Esophagus (tissue), 2 donors: ENCODE data around the gene GPRC5A. TPM values are rescaled to one million over a fixed set of nuclear protein-coding genes. Genes with fewer than 3 reads are reported as not detected.

ENCODE experiments used
- H3K27ac ChIP-seq, 2 donors: one replicate each; pipeline ENCODE4 v1.5.1; 2013; ENCODE audit warnings: low read depth in 2 of 2, mild to moderate bottlenecking in 2 of 2, inconsistent platforms in 1 of 2, low read length in 1 of 2, moderate library complexity in 1 of 2
- H3K27me3 ChIP-seq, 2 donors: one replicate each; pipeline ENCODE4 v1.6.1; 2013; ENCODE audit warnings: low read length in 2 of 2, control low read depth in 1 of 2, mild to moderate bottlenecking in 1 of 2; ENCODE audit not compliant: insufficient read depth in 2 of 2, control insufficient read depth in 1 of 2
- H3K36me3 ChIP-seq, 2 donors: one replicate each; pipeline ENCODE4 v1.6.1; 2013; ENCODE audit warnings: low read length in 1 of 2; ENCODE audit not compliant: control insufficient read depth in 2 of 2, insufficient read depth in 2 of 2
- H3K4me1 ChIP-seq, 2 donors: one replicate each; pipeline ENCODE4 v1.6.1; 2013; ENCODE audit warnings: low read length in 1 of 2; ENCODE audit not compliant: control insufficient read depth in 2 of 2, insufficient read depth in 2 of 2
- H3K4me3 ChIP-seq, 2 donors: one replicate each; pipeline ENCODE4 v1.5.1; 2013; ENCODE audit warnings: low read length in 2 of 2, mild to moderate bottlenecking in 2 of 2, low read depth in 1 of 2, moderate library complexity in 1 of 2
- H3K9me3 ChIP-seq, 2 donors: one replicate each; pipeline ENCODE4 v1.6.1; 2013; ENCODE audit warnings: mild to moderate bottlenecking in 2 of 2, low read depth in 1 of 2, low read length in 1 of 2, moderate library complexity in 1 of 2; ENCODE audit not compliant: control insufficient read depth in 2 of 2, insufficient read depth in 1 of 2
- WGBS, 2 donors: extraction: QIAGEN DNeasy Blood & Tissue Kit; methylation state at CpG; one replicate each; pipeline ENCODE4 v1.1.7; 2013; 5-methylcytosine and 5-hydroxymethylcytosine counted together
- polyA plus RNA-seq, 2 donors: library from polyadenylated mRNA; stranded (reverse); fragments of 200-250 nt; gene quantifications; one replicate each; pipeline ENCODE4 v1.2.3, GENCODE V29; 2013
- donor health status: healthy with polysubstance abuse.
- donor health status: Bipolar disorder and iron deficiency.

GPRC5A gene
- polyA plus RNA-seq, 2 donors, result 15.0 to 15.4 TPM

- Histone ChIP-seq H3K4me1 (peaks cover 0 to 2% of the 10 kb centered on the region in 2 donors), H3K36me3 (peaks cover 0 to 2% of the 10 kb centered on the region in 2 donors), H3K4me3 (no peak overlapping the region), H3K27me3 (no peaks in the 10 kb centered on the region), H3K9me3 (no peaks in the 10 kb centered on the region), H3K27ac (no peak overlapping the region)
- WGBS, 2 donors, result 84 to 88% methylated on average over 2 of the region's 2 CpGs
These were observed 39.4 kb downstream of the GPRC5A start for GRCh38 chr12:12930633-12931219.

GRCh38 chr12:12933742-12934141, 42.4 kb downstream of the GPRC5A start:
- H3K4me3 ChIP-seq, result no peak overlapping the region
- WGBS, 2 donors, result 91 to 98% methylated on average over 4 of the region's 4 CpGs

GRCh38 chr12:12934556-12934955, 43.2 kb downstream of the GPRC5A start:
- H3K27me3 ChIP-seq, result no peaks in the 10 kb centered on the region
- 61 to 69% methylated on average over 8 of the region's 8 CpGs for WGBS, 2 donors
- H3K9me3 ChIP-seq, result no peaks in the 10 kb centered on the region
- H3K4me3 ChIP-seq, result no peak overlapping the region
- peaks cover 0 to 2% of the 10 kb centered on the region in 2 donors for H3K36me3 ChIP-seq
- no peak overlapping the region for H3K27ac ChIP-seq
- H3K4me1 ChIP-seq, result no peaks in the 10 kb centered on the region

More at GRCh38 chr12:12933742-12934141, 42.4 kb downstream of the GPRC5A start:
- Histone ChIP-seq H3K36me3 (peaks cover 0 to 2% of the 10 kb centered on the region in 2 donors), H3K27ac (no peak overlapping the region), H3K9me3 (no peaks in the 10 kb centered on the region), H3K27me3 (no peaks in the 10 kb centered on the region), H3K4me1 (no peaks in the 10 kb centered on the region)

- no peaks in the 10 kb centered on the region for H3K9me3 ChIP-seq
- no peaks in the 10 kb centered on the region for H3K4me1 ChIP-seq
- peaks cover 0 to 2% of the 10 kb centered on the region in 2 donors for H3K36me3 ChIP-seq
- H3K4me3 ChIP-seq, result no peak overlapping the region
- no peak overlapping the region for H3K27ac ChIP-seq
- 96 to 97% methylated on average over 11 of the region's 11 CpGs for WGBS, 2 donors
- no peaks in the 10 kb centered on the region for H3K27me3 ChIP-seq
These were observed 45.7 kb downstream of the GPRC5A start for GRCh38 chr12:12936983-12937491.

GRCh38 chr12:12938541-12938940, 47.2 kb downstream of the GPRC5A start:
- Histone ChIP-seq H3K4me1 (no peaks in the 10 kb centered on the region), H3K36me3 (peaks cover 0 to 2% of the 10 kb centered on the region in 2 donors), H3K27ac (no peak overlapping the region), H3K4me3 (no peak overlapping the region), H3K27me3 (no peaks in the 10 kb centered on the region), H3K9me3 (no peaks in the 10 kb centered on the region)
- WGBS, 2 donors, result 86 to 87% methylated on average over 5 of the region's 5 CpGs

- Histone ChIP-seq H3K27ac (no peak overlapping the region), H3K27me3 (no peaks in the 10 kb centered on the region), H3K9me3 (no peaks in the 10 kb centered on the region), H3K36me3 (peaks cover 0 to 2% of the 10 kb centered on the region in 2 donors), H3K4me3 (no peak overlapping the region), H3K4me1 (no peaks in the 10 kb centered on the region)
- whole genome bisulfite sequencing, 2 donors, result 72 to 73% methylated on average over 1 of the region's 1 CpG
These were observed 48.5 kb downstream of the GPRC5A start for GRCh38 chr12:12939888-12940287.

- Histone ChIP-seq H3K9me3 (no peaks in the 10 kb centered on the region), H3K27ac (no peak overlapping the region), H3K4me3 (no peak overlapping the region), H3K36me3 (peaks cover 0 to 2% of the 10 kb centered on the region in 2 donors), H3K4me1 (no peaks in the 10 kb centered on the region), H3K27me3 (no peaks in the 10 kb centered on the region)
- WGBS, 2 donors, result 93 to 95% methylated on average over 10 of the region's 10 CpGs
These were observed 50.3 kb downstream of the GPRC5A start for GRCh38 chr12:12941450-12942350.

- H3K4me1 ChIP-seq, result no peaks in the 10 kb centered on the region
- H3K9me3 ChIP-seq, result no peaks in the 10 kb centered on the region
- WGBS, 2 donors, result 87 to 93% methylated on average over 8 of the region's 8 CpGs
- no peak overlapping the region for H3K27ac ChIP-seq
- no peaks in the 10 kb centered on the region for H3K27me3 ChIP-seq
- H3K36me3 ChIP-seq, result peaks cover 0 to 2% of the 10 kb centered on the region in 2 donors
- no peak overlapping the region for H3K4me3 ChIP-seq
These were observed 52.4 kb downstream of the GPRC5A start for GRCh38 chr12:12943586-12944260.

- Histone ChIP-seq H3K4me1 (no peaks in the 10 kb centered on the region), H3K27ac (no peak overlapping the region), H3K27me3 (no peaks in the 10 kb centered on the region), H3K4me3 (no peak overlapping the region), H3K36me3 (peaks cover 0 to 4% of the 10 kb centered on the region in 2 donors), H3K9me3 (no peaks in the 10 kb centered on the region)
These were observed 54.2 kb downstream of the GPRC5A start for GRCh38 chr12:12945591-12945990.
